GM10266 (cell line): ENCODE data around the gene PATL2.
A peak's percentile ranks its signal among the peaks of the same experiment; 100 is the strongest.

Experiments
- DNase-seq: peaks from one replicate; pipeline ENCODE4 v3.0.0; 2012; ENCODE audit errors: extremely low spot score
- CTCF ChIP-seq: IDR thresholded peaks from 2 replicates; pipeline ENCODE4 v1.5.1; 2012; ENCODE audit warnings: mild to moderate bottlenecking, low read depth; ENCODE audit not compliant: control insufficient read depth, insufficient read depth; ENCODE audit errors: missing control alignments

The PATL2 gene

DNA sequence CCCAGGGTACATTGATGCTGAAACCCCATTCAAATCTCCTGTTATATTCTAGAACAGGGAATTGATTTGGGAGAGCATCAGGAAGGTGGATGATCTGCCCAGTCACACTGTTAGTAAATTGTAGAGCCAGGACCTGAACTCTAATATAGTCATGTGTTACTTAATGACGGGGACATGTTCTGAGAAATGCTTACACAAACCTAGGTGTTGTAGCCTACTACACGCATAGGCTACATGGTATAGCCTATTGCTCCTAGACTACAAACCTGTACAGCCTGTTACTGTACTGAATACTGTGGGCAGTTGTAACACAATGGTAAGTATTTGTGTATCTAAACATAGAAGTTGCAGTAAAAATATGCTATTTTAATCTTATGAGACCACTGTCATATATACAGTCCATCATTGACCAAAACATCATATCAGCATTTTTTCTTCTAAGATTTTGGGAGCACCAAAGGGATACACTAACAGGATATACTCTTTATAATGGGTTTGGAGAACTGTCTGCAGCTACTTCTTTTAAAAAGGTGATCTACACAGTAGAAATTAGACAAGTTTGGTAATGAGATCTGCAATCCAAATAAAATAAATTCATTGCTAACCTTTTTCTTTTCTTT is 6.0 kb upstream of the PATL2 start:
- no peak for DNase-seq
- no peak for TF ChIP-seq CTCF

DNA sequence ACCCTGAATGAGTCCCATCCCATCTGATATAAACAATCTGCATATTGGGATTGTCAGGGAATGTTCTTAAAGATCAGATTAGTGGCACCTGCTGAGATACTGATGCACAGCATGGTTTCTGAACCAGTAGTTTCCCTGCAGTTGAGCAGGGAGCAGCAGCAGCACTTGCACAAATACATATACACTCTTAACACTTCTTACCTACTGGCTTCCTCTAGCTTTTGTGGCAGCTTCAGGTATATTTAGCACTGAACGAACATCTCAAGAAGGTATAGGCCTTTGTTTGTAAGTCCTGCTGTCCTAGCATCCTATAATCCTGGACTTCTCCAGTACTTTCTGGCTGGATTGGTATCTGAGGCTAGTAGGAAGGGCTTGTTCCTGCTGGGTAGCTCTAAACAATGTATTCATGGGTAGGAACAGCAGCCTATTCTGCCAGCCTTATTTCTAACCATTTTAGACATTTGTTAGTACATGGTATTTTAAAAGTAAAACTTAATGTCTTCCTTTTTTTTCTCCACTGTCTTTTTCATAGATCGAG is 4.7 kb upstream of the PATL2 start:
- TF ChIP-seq CTCF: no peak
- DNase-seq: no peak

DNA sequence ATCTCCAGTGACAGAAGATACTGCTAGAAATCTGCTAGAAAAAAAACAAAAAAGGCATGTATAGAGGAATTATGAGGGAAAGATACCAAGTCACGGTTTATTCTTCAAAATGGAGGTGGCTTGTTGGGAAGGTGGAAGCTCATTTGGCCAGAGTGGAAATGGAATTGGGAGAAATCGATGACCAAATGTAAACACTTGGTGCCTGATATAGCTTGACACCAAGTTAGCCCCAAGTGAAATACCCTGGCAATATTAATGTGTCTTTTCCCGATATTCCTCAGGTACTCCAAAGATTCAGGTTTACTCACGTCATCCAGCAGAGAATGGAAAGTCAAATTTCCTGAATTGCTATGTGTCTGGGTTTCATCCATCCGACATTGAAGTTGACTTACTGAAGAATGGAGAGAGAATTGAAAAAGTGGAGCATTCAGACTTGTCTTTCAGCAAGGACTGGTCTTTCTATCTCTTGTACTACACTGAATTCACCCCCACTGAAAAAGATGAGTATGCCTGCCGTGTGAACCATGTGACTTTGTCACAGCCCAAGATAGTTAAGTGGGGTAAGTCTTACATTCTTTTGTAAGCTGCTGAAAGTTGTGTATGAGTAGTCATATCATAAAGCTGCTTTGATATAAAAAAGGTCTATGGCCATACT is 4.1 kb upstream of the PATL2 start:
- TF ChIP-seq CTCF: no peak
- DNase-seq: no peak

DNA sequence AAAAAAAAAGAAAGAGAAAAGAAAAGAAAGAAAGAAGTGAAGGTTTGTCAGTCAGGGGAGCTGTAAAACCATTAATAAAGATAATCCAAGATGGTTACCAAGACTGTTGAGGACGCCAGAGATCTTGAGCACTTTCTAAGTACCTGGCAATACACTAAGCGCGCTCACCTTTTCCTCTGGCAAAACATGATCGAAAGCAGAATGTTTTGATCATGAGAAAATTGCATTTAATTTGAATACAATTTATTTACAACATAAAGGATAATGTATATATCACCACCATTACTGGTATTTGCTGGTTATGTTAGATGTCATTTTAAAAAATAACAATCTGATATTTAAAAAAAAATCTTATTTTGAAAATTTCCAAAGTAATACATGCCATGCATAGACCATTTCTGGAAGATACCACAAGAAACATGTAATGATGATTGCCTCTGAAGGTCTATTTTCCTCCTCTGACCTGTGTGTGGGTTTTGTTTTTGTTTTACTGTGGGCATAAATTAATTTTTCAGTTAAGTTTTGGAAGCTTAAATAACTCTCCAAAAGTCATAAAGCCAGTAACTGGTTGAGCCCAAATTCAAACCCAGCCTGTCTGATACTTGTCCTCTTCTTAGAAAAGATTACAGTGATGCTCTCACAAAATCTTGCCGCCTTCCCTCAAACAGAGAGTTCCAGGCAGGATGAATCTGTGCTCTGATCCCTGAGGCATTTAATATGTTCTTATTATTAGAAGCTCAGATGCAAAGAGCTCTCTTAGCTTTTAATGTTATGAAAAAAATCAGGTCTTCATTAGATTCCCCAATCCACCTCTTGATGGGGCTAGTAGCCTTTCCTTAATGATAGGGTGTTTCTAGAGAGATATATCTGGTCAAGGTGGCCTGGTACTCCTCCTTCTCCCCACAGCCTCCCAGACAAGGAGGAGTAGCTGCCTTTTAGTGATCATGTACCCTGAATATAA is 2.2 kb upstream of the PATL2 start:
- no peak for DNase-seq
- TF ChIP-seq CTCF: no peak

- TF ChIP-seq CTCF: no peak
- DNase-seq: peak; percentile 35
Observed at GRCh38 chr15:44712346-44713005, 1.4 kb upstream of the PATL2 start.

DNA sequence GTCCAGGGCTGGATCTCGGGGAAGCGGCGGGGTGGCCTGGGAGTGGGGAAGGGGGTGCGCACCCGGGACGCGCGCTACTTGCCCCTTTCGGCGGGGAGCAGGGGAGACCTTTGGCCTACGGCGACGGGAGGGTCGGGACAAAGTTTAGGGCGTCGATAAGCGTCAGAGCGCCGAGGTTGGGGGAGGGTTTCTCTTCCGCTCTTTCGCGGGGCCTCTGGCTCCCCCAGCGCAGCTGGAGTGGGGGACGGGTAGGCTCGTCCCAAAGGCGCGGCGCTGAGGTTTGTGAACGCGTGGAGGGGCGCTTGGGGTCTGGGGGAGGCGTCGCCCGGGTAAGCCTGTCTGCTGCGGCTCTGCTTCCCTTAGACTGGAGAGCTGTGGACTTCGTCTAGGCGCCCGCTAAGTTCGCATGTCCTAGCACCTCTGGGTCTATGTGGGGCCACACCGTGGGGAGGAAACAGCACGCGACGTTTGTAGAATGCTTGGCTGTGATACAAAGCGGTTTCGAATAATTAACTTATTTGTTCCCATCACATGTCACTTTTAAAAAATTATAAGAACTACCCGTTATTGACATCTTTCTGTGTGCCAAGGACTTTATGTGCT is 721 bp upstream of the PATL2 start:
- DNase-seq: no peak
- no peak for TF ChIP-seq CTCF
